ENCODE results near the gene PRDM15. TPM values are rescaled to one million over a fixed set of nuclear protein-coding genes. Genes with fewer than 3 reads are reported as not detected.

The PRDM15 gene
- total RNA-seq: 3.8 and 7.3 TPM in 2 replicates

GRCh38 chr21:41879190-41879998, at the start of gene PRDM15:
PRDM15 (minus strand) TSS chr21:41879344; CDS start chr21:41860363, 18,981 bp downstream.

GRCh38 chr21:41766883-41767605, 112.1 kb downstream of the PRDM15 start, which contains the start of gene RIPK4:
RIPK4 (minus strand) TSS chr21:41767052; CDS start chr21:41767041, 11 bp downstream.

Small RNA genes lying within 50 kb of the gene (small RNA-seq; reads per million reads assigned to genes)
- gene RF00334: not detected

Other genes with a start within 250 kb of the PRDM15 start
- 0.49 TPM in 2 replicates for gene RIPK4, start 112.3 kb downstream of the PRDM15 start, total RNA-seq
- gene C2CD2, start 74.7 kb upstream of the PRDM15 start, total RNA-seq: 14.9 and 21.9 TPM in 2 replicates
- 16.9 and 20.8 TPM in 2 replicates for gene ZBTB21, start 131.0 kb upstream of the PRDM15 start, total RNA-seq
- gene UMODL1, start 192.0 kb upstream of the PRDM15 start, total RNA-seq: under 0.01 TPM in 1 of 2 replicates, not detected in the other